ENCODE measurements around the gene MYL10.

MYL10 gene
- 0 reads per million in 2 donors for total RNA-seq

DNA sequence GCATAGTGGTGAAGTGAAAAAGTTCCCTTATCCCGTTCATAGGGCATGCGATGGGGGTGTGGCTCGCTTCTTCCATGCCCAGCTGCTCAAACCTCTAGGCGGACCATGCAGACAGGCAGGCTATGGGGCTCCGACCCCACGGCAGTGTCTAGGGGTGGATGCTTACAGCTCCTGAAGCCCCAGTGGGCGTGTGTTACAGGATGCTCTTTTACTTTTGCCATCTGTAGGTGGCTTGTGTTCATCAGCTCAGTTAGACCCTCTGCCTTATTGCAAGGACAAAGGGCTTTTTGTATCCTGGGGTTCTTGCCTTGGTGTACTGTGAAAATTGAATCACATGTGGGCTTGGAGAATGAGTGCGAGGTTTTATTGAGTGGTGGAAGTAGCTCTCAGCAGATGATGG is at the start of gene MYL10:
TSS of gene MYL10 (minus strand) at position 126 of the 400 bp plus-strand sequence. CDS start 178 bp downstream, outside the sequence.
- no peak for DNase-seq

DNA sequence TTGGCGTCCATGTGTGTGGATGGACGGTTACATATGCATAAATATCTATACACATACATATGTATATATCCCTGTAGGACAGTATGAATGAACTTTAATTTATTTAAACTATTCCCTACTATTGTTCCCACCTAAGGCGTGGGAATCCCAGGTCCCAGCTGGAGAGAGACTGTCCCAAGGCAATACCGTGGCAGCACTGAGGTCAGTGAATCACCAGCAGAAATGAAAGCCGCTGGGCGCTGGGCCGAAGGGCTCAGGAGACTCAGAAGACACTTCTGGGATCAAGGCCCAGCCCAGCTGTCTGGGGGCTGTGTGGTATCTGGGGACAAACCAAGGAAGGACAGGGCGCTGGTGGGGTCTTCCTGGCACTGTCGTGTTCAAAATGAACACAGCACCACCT is 49.6 kb upstream of the MYL10 start:
- no peak for DNase-seq

GRCh38 chr7:101677797-101678479 is 48.8 kb upstream of the MYL10 start:
- no peak for DNase-seq

DNA sequence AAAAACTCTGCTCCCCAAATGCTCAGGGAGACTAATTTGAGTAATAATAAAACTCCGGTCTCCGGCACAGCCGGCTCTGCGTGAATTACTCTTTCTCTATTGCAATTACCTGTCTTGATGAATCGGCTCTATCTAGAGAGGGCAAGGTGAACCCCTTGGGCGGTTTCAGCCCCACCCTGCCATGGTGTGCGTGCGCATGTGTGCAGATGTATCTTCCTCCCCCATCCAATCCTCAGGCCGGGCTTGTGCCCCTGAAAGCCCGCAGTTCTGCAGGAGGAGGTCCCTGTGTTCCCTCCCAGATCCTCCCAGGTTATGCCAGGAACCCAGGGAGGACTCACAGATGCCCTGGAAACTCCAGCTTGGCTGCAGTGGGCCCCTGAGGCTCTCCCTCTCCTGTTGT is 48.3 kb upstream of the MYL10 start:
- no peak for DNase-seq

DNA sequence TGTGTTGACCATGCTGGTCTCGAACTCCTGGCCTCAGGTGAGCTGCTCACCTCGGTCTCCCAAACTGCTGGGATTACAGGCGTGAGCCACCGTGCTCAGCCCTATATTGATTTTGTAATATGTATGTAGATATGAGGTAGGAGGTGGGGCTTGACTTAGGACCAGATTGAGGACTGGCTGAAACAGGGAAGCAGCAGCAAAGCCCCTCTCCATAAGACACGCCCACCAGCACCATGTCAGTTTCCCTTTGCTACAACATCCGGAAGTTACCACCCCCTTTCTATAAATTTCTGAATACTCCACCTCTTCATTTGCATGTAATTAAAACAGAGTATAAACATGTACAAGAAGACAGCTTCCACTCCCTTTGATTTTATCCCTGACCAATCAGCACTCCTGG is 47.9 kb upstream of the MYL10 start:
- DNase-seq, result no peak

DNA sequence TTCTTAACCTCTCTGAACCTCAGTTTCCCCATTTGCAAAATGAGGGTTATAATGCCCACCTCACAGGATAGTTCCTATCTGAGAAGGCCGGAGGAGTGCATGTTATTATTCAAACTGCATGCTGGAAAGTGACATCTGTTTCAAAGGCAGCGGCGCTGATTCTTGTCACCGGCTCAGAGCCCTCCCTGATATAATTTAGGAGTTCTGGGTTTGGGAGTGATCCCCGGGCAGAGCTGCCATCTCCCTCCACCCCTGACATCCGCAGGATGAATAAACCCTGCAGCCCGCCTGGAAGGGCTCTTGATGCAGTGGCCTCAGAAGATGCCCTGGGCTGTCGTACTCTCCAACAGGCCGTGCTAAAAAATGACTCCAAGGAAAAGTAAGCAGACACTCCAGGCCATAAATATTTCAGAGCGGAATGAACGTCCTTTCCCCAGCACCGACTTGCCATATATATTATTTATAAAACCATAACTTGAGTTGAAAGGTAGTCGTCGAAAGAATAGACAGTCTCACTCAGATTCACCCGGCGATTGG is 47.0 kb upstream of the MYL10 start:
- no peak for DNase-seq

DNA sequence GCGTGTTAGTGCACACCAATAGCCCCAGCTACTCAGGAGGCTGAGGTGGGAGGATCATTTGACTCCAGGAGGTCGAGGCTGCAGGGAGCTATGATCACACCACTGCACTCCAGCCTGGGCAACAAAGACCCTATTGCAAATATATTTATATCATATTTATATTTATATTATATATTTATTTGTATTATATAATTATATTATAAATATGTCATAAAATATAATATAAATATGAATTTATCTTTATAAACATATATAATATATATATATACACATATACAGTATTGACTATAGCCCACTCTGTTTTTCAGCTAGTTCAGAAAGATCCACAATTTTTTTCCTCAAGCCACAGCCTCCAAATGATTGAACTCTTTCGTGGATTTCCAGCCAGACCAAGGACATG is 45.3 kb upstream of the MYL10 start:
- DNase-seq, result no peak

DNA sequence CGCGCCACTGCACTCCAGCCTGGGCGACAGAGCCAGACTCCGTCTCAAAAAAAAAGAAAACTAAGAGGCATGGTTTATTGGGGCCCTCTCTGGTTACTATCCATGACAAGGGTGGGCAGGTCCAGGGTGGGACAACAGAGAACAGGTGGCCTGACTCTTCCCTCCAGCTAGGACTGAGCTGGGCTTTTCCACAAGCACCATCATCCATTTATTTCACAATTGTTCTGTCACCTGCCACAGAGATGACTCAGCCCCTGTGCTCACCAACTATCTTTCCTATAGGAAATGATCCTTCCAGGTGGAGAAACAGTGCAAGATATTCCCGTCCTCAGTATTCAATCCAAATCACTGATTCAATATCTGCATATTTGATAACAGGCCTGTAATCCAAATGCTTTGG is 44.9 kb upstream of the MYL10 start:
- DNase-seq, result no peak

GRCh38 chr7:101673315-101673714 is 44.2 kb upstream of the MYL10 start:
- DNase-seq, result no peak

- no peak for DNase-seq
These were observed 42.6 kb upstream of the MYL10 start for GRCh38 chr7:101671371-101672356.

- no peak for DNase-seq
These were observed 40.2 kb upstream of the MYL10 start for GRCh38 chr7:101669307-101669706.

GRCh38 chr7:101668726-101669125 is 39.6 kb upstream of the MYL10 start:
- DNase-seq, result no peak

DNA sequence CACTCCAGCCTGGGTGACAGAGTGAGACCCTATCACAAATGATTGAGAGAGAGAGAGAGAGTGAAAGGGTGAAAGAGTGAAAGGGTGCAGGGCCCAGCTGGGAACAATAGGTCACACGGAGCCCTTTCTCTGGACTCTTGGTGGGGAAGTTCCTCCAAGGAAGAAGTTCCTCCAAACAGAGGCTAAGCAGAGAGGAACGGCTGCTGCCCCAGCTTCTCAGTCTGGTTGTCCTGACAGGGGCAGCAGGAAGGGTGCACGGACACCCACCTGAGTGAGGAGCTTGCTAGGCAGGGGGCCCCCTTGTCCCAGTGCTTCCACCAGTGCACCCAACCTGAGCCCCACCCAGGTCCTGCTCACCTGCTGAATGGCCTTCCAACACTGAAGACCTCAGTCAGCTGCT is 38.8 kb upstream of the MYL10 start:
- DNase-seq, result no peak

GRCh38 chr7:101667399-101667798 is 38.3 kb upstream of the MYL10 start:
- DNase-seq, result no peak

DNA sequence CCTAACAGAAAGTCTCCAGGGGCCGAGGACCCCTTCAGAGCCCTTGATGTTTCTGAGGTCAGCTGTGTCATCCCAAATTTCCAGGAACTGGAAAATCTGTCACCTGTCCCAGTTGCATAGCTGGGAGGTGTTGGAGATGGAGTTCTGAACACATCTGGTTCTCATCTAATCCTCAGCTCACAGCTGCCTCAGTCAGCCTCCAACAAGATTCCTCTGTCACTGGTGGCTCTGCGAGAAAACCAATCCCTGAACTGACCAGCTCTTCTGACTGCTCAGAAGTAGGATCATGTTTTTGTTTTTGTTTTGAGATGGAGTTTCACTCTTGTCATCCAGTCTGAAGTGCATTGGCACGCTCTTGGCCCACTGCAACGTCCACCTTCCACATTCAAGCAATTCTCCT is 37.6 kb upstream of the MYL10 start:
- no peak for DNase-seq

DNA sequence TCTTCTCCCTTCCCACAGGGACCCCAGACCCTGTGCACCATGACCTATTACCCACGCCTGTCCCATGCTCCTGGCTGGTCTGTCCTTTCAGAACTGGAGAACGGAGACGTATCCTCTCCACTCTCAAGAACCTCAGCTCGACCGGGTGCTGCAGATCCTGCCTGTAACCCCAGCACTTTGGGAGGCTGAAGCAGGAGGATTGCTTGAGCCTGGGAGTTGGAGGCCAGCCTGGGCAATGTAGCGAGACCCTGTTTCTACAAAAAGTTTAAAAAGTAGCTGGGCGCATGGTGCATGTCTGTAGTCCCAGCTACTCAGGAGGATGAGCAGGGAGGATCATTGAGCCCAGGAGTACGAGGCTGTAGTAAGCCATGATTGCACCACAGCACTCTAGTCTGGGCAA is 37.2 kb upstream of the MYL10 start:
- no peak for DNase-seq

GRCh38 chr7:101664893-101665471 is 35.9 kb upstream of the MYL10 start:
- DNase-seq, result no peak

GRCh38 chr7:101664436-101664835 is 35.3 kb upstream of the MYL10 start:
- no peak for DNase-seq

- no peak for DNase-seq
These were observed 34.7 kb upstream of the MYL10 start for GRCh38 chr7:101663747-101664146.

- no peak for DNase-seq
These were observed 33.4 kb upstream of the MYL10 start for GRCh38 chr7:101662447-101662998.

DNA sequence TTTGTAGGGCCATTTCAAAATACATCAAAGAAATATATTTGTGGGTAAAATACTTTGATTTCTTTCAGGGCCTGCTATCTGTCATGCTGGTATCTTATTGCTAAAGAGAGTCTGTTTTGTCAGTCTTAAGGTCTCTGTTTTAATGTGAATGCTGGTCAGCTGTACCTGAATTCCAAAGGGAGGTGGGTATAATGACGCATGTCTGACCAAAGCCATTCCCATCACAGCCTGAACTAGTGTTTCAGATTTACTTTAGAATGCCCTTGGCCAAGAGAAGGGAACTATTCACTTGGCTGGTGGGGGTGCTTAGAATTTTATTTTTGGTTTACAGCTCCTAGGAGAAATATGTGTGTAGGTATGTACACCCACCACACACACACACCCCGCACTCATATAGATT is 30.6 kb upstream of the MYL10 start:
- DNase-seq, result no peak

GRCh38 chr7:101657171-101657570 is 28.1 kb upstream of the MYL10 start:
- DNase-seq, result no peak

DNA sequence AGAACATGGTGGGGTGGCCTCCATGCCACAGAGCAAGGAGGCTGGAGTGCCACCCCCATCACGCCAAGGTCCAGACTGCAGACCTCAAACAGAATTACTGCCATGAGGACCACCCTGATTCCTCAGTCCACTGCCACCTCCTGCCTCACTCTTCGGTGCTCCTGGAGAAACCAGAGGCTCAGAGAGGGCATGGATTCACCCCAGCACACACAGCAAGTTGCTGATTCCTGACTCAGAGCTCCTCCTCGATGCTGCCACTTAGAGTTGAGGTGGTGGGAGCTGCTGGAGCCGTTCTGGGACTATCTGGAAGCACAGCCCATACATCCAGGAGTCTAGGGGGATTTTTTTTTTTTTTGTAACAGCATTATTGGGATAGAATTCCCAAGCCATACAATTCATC is 22.0 kb upstream of the MYL10 start:
- DNase-seq, result no peak
